B cell (primary cell): Measurements from ENCODE around the gene FAF2.

Source experiments
- EZH2 ChIP-seq: IDR thresholded peaks from 2 replicates; pipeline ENCODE4 v1.6.1; 2012; ENCODE audit warnings: borderline replicate concordance, low read depth, mild to moderate bottlenecking, moderate library complexity, low read length; ENCODE audit not compliant: insufficient read depth, poor library complexity, severe bottlenecking
- TF ChIP-seq, protein P1 (sequence below): fragments of 200-600 bp; IDR thresholded peaks from one replicate; pipeline ENCODE4 v1.8.0; 2022; ENCODE audit warnings: antibody characterized with exemption, mild to moderate bottlenecking

- no peak for TF ChIP-seq EZH2
- TF ChIP-seq, protein P1, sequence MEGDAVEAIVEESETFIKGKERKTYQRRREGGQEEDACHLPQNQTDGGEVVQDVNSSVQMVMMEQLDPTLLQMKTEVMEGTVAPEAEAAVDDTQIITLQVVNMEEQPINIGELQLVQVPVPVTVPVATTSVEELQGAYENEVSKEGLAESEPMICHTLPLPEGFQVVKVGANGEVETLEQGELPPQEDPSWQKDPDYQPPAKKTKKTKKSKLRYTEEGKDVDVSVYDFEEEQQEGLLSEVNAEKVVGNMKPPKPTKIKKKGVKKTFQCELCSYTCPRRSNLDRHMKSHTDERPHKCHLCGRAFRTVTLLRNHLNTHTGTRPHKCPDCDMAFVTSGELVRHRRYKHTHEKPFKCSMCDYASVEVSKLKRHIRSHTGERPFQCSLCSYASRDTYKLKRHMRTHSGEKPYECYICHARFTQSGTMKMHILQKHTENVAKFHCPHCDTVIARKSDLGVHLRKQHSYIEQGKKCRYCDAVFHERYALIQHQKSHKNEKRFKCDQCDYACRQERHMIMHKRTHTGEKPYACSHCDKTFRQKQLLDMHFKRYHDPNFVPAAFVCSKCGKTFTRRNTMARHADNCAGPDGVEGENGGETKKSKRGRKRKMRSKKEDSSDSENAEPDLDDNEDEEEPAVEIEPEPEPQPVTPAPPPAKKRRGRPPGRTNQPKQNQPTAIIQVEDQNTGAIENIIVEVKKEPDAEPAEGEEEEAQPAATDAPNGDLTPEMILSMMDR: peak; percentile 13
Measured at GRCh38 chr5:176542596-176543427, 94.6 kb downstream of the FAF2 start.
